ENCODE results near the gene DDX27.

Gene DDX27

GRCh38 chr20:49285813-49286494 is 66.7 kb downstream of the DDX27 start:
- peaks cover 94% of the 10 kb centered on the region for H3K36me3 ChIP-seq (ENCODE audit: control insufficient read depth, insufficient read depth, low read length)
- H3K9me3 ChIP-seq (ENCODE audit: control insufficient read depth, insufficient read depth, low read depth, low read length), result no peaks in the 10 kb centered on the region
- H3K9ac ChIP-seq (ENCODE audit: low read length), result peak overlapping the region; percentile 5
- H3K27me3 ChIP-seq (ENCODE audit: control insufficient read depth, insufficient read depth, low read length), result no peaks in the 10 kb centered on the region
- H3K27ac ChIP-seq (ENCODE audit: low read depth, low read length), result peak overlapping the region; percentile 15; the same call in 1 of the 2 replicates
- peak overlapping the region; percentile 42; the same call in 1 of the 2 replicates for H3K4me3 ChIP-seq (ENCODE audit: low read depth, low read length)
- peaks cover 39% of the 10 kb centered on the region for H3K4me1 ChIP-seq (ENCODE audit: control insufficient read depth, insufficient read depth, low read length)

DNA sequence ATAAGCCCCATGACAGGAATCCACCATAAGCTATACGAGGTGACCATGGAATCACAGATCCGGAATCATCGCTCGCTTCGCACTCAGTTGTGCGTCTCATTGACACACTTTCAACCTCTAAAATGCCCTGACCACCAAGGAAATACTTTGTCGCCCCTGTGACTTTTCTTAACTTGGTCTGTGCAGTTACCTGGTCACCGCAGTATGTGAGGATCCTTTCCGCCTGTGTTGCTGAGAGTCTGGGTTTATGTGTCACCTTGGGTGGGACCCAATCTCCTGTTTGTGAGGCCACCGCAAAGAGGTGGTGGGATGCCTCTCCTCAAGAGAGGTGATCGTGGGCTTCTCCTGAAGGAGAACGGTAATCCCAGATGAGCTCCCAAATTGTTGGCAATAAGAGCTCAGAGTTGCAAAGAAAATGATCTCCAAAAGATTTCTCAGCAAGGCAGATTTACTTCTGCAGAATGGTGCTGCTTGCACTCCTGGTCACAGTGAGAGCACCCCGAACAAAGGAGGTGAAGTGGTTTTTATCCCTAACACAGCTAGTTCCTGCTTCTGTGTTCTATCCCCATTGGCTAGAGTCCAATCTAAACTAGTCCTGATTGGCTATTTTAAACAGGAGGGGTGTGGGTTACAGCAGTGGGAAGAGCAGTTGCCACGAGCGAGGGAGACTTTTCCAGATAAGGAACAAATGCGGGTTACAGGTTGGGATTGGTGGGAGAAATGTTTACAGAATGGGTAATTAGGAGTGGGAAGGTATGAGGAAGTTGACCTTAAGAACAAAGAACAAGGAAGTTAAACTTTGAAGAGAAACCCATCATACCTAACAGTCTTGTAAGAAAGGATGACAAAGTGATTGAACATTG is 67.7 kb downstream of the DDX27 start:
- Histone ChIP-seq H3K9ac (ENCODE audit: low read length) (peak overlapping the region; percentile 3), H3K36me3 (ENCODE audit: control insufficient read depth, insufficient read depth, low read length) (peaks cover 92% of the 10 kb centered on the region), H3K4me1 (ENCODE audit: control insufficient read depth, insufficient read depth, low read length) (peaks cover 37% of the 10 kb centered on the region), H3K27me3 (ENCODE audit: control insufficient read depth, insufficient read depth, low read length) (no peaks in the 10 kb centered on the region), H3K4me3 (ENCODE audit: low read depth, low read length) (peak overlapping the region; percentile 42; the same call in 1 of the 2 replicates), H3K9me3 (ENCODE audit: control insufficient read depth, insufficient read depth, low read depth, low read length) (no peaks in the 10 kb centered on the region), H3K27ac (ENCODE audit: low read depth, low read length) (no peak overlapping the region)

DNA sequence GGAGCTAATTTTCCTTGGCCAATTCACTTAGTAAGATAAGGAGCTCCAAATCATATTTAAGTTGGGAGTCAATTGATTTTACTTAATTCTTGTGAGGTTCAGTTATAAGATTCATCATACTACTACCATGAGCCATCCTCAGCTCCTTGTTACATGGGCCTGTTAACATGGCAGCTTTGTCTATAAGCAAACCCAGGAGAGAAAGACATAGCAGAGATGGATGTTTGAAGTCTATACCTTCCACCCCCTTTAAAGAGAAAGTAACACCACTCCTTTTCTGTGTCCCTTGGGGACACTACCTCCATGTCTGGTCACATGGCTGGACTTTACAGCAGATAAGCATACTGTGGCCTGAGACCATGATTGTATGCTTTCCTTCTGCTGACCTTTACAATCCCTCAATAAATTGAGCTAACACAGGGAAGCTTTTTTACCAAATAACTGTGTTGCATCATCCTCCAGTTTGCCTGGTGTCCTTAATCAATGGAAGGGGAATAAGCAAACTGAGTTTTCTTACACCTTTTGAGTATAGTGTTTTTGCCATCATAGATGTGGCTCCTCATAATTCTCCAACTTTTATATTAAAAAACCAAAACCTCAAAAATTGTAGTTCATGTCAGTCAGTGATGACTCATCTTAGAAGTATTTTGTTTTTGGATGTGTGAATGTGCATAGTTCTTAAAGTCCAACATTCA is 68.5 kb downstream of the DDX27 start:
- Histone ChIP-seq H3K36me3 (ENCODE audit: control insufficient read depth, insufficient read depth, low read length) (peaks cover 90% of the 10 kb centered on the region), H3K4me3 (ENCODE audit: low read depth, low read length) (no peak overlapping the region), H3K27me3 (ENCODE audit: control insufficient read depth, insufficient read depth, low read length) (no peaks in the 10 kb centered on the region), H3K27ac (ENCODE audit: low read depth, low read length) (peak overlapping the region; percentile 58), H3K9me3 (ENCODE audit: control insufficient read depth, insufficient read depth, low read depth, low read length) (no peaks in the 10 kb centered on the region), H3K9ac (ENCODE audit: low read length) (peak overlapping the region; percentile 7), H3K4me1 (ENCODE audit: control insufficient read depth, insufficient read depth, low read length) (peaks cover 32% of the 10 kb centered on the region)

- Histone ChIP-seq H3K9me3 (ENCODE audit: control insufficient read depth, insufficient read depth, low read depth, low read length) (no peaks in the 10 kb centered on the region), H3K4me3 (ENCODE audit: low read depth, low read length) (no peak overlapping the region), H3K4me1 (ENCODE audit: control insufficient read depth, insufficient read depth, low read length) (peaks cover 27% of the 10 kb centered on the region), H3K27me3 (ENCODE audit: control insufficient read depth, insufficient read depth, low read length) (no peaks in the 10 kb centered on the region), H3K36me3 (ENCODE audit: control insufficient read depth, insufficient read depth, low read length) (peaks cover 84% of the 10 kb centered on the region), H3K27ac (ENCODE audit: low read depth, low read length) (peak overlapping the region; percentile 58; the same call in 1 of the 2 replicates), H3K9ac (ENCODE audit: low read length) (no peak overlapping the region)
Measured at GRCh38 chr20:49288250-49288751, 69.1 kb downstream of the DDX27 start.

- Histone ChIP-seq H3K36me3 (ENCODE audit: control insufficient read depth, insufficient read depth, low read length) (peaks cover 76% of the 10 kb centered on the region), H3K9ac (ENCODE audit: low read length) (no peak overlapping the region), H3K4me3 (ENCODE audit: low read depth, low read length) (no peak overlapping the region), H3K4me1 (ENCODE audit: control insufficient read depth, insufficient read depth, low read length) (peaks cover 20% of the 10 kb centered on the region), H3K27me3 (ENCODE audit: control insufficient read depth, insufficient read depth, low read length) (no peaks in the 10 kb centered on the region), H3K27ac (ENCODE audit: low read depth, low read length) (peak overlapping the region; percentile 1; the same call in 1 of the 2 replicates), H3K9me3 (ENCODE audit: control insufficient read depth, insufficient read depth, low read depth, low read length) (no peaks in the 10 kb centered on the region)
Measured at GRCh38 chr20:49288784-49289696, 69.8 kb downstream of the DDX27 start.

- Histone ChIP-seq H3K36me3 (ENCODE audit: control insufficient read depth, insufficient read depth, low read length) (peaks cover 61% of the 10 kb centered on the region), H3K4me1 (ENCODE audit: control insufficient read depth, insufficient read depth, low read length) (peaks cover 24% of the 10 kb centered on the region), H3K27ac (ENCODE audit: low read depth, low read length) (peak overlapping the region; percentile 2; the same call in 1 of the 2 replicates), H3K9me3 (ENCODE audit: control insufficient read depth, insufficient read depth, low read depth, low read length) (no peaks in the 10 kb centered on the region), H3K27me3 (ENCODE audit: control insufficient read depth, insufficient read depth, low read length) (no peaks in the 10 kb centered on the region), H3K4me3 (ENCODE audit: low read depth, low read length) (no peak overlapping the region), H3K9ac (ENCODE audit: low read length) (no peak overlapping the region)
Measured at GRCh38 chr20:49290608-49291191, 71.5 kb downstream of the DDX27 start.

DNA sequence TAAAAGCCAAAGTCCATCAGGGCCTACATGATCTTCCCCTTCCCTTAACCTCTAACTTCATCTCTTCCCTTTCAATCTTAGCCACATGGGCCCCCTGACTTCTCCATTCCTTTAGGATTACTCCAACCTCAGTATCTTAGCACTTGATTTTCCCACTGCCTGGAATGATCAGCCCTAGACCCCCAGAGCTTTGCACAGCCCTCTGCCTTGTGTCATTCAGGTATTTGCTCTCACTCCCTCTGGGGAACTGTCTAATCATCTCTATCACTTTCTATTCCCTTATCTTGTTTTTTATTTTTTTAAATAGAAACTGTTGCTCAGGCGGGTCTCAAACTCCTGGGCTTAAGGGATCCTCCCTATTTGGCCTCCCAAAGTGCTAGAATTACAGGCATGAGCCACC is 72.0 kb downstream of the DDX27 start:
- Histone ChIP-seq H3K4me3 (ENCODE audit: low read depth, low read length) (no peak overlapping the region), H3K4me1 (ENCODE audit: control insufficient read depth, insufficient read depth, low read length) (peaks cover 20% of the 10 kb centered on the region), H3K27me3 (ENCODE audit: control insufficient read depth, insufficient read depth, low read length) (no peaks in the 10 kb centered on the region), H3K9me3 (ENCODE audit: control insufficient read depth, insufficient read depth, low read depth, low read length) (no peaks in the 10 kb centered on the region), H3K9ac (ENCODE audit: low read length) (no peak overlapping the region), H3K27ac (ENCODE audit: low read depth, low read length) (no peak overlapping the region; the same call in 1 of the 2 replicates), H3K36me3 (ENCODE audit: control insufficient read depth, insufficient read depth, low read length) (peaks cover 56% of the 10 kb centered on the region)

DNA sequence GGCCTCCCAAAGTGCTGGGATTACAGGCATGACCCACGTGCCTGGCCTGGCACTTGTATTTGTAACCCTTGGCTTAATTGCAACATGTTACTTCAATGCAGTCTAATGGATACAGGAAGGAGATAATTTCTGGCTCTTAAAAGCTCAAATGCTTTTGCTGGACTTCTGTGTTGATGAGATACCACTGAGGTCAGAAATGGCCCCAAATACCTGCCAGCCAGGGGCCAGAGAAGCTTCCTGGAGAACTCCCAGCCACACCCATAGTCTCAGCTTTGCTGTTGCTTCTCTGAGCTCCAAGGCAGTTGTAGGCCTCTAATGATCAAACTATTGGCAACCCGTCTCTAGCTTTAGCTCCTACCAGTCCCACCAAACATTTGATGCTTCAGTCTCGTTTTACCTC is 72.8 kb downstream of the DDX27 start:
- H3K36me3 ChIP-seq (ENCODE audit: control insufficient read depth, insufficient read depth, low read length), result peaks cover 48% of the 10 kb centered on the region
- peaks cover 20% of the 10 kb centered on the region for H3K4me1 ChIP-seq (ENCODE audit: control insufficient read depth, insufficient read depth, low read length)
- peak overlapping the region; percentile 35; the same call in 1 of the 2 replicates for H3K27ac ChIP-seq (ENCODE audit: low read depth, low read length)
- no peak overlapping the region for H3K4me3 ChIP-seq (ENCODE audit: low read depth, low read length)
- H3K9ac ChIP-seq (ENCODE audit: low read length), result no peak overlapping the region
- no peaks in the 10 kb centered on the region for H3K9me3 ChIP-seq (ENCODE audit: control insufficient read depth, insufficient read depth, low read depth, low read length)
- no peaks in the 10 kb centered on the region for H3K27me3 ChIP-seq (ENCODE audit: control insufficient read depth, insufficient read depth, low read length)

DNA sequence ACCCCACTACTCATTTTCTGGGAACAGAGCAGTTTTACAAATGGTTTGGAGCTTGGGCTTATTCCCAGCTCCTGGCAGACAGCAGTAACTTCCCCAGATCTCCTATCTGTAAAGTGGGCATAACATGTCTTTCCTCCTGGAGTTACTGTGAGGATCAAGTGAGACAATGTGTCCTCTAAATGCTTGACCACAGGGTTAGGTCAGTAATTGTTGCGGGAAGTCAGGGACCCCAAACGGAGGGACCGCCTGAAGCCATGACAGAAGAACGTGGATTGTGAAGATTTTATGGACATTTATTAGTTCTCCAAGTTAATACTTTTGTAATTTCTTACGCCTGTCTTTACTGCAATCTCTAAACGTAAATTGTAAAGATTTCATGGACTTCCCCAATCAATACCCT is 73.9 kb downstream of the DDX27 start:
- Histone ChIP-seq H3K4me3 (ENCODE audit: low read depth, low read length) (no peak overlapping the region), H3K36me3 (ENCODE audit: control insufficient read depth, insufficient read depth, low read length) (peaks cover 37% of the 10 kb centered on the region), H3K9ac (ENCODE audit: low read length) (peak overlapping the region; percentile 18), H3K9me3 (ENCODE audit: control insufficient read depth, insufficient read depth, low read depth, low read length) (no peaks in the 10 kb centered on the region), H3K4me1 (ENCODE audit: control insufficient read depth, insufficient read depth, low read length) (peaks cover 23% of the 10 kb centered on the region), H3K27ac (ENCODE audit: low read depth, low read length) (peak overlapping the region; percentile 3; the same call in 1 of the 2 replicates), H3K27me3 (ENCODE audit: control insufficient read depth, insufficient read depth, low read length) (no peaks in the 10 kb centered on the region)

Data from HUES6 (cell line).